Suprapubic skin (tissue), 4 donors: ENCODE measurements around the gene ASB6. TPM values are rescaled to one million over a fixed set of nuclear protein-coding genes. Genes with fewer than 3 reads are reported as not detected.
"Not testable (repeated sequence)": the region's sequence is repeated elsewhere in the genome, so short reads cannot be mapped to it uniquely, and the experiment has no call there.

Experiments
- DNase-seq, 2 donors: peaks; one replicate each; pipeline ENCODE4 v3.0.0-alpha.2; 2019; ENCODE audit warnings: low spot score in 2 of 2
- H3K27ac ChIP-seq: fragments of 200-600 bp; sonication (generic); one replicate; pipeline ENCODE4 v1.5.1; 2019
- H3K27me3 ChIP-seq: fragments of 200-600 bp; sonication (generic); one replicate; pipeline ENCODE4 v1.5.1; 2019
- H3K36me3 ChIP-seq: fragments of 200-600 bp; sonication (generic); one replicate; pipeline ENCODE4 v1.5.1; 2019
- H3K4me1 ChIP-seq: fragments of 200-600 bp; sonication (generic); one replicate; pipeline ENCODE4 v1.5.1; 2019
- H3K4me3 ChIP-seq: fragments of 200-600 bp; sonication (generic); one replicate; pipeline ENCODE4 v1.5.1; 2019; ENCODE audit warnings: mild to moderate bottlenecking
- H3K9me3 ChIP-seq: fragments of 200-600 bp; sonication (generic); one replicate; pipeline ENCODE4 v1.5.1; 2019
- EP300 ChIP-seq: sonication (generic); formaldehyde crosslinking; IDR thresholded peaks from one replicate; pipeline ENCODE4 v1.6.1; 2017; ENCODE audit warnings: antibody characterized with exemption
- POLR2A ChIP-seq, 2 donors: fragments of 450-650 bp; IDR thresholded peaks; one replicate each; pipeline ENCODE4 v1.6.1; 2017; ENCODE audit warnings: antibody characterized with exemption in 2 of 2, mild to moderate bottlenecking in 2 of 2, moderate library complexity in 2 of 2
- POLR2AphosphoS5 ChIP-seq, 3 donors: sonication (generic); formaldehyde crosslinking; IDR thresholded peaks; one replicate each; pipeline ENCODE4 v1.6.1; 2017; ENCODE audit warnings: antibody characterized with exemption in 3 of 3
- WGBS: methylation state at CpG from one replicate; pipeline ENCODE4 v1.1.5; 2018; 5-methylcytosine and 5-hydroxymethylcytosine counted together
- total RNA-seq, 4 donors: library from RNA; depleted of rRNA; stranded (reverse); fragments of >200 nt; gene quantifications; one replicate each; pipeline ENCODE4 v1.1.0, GENCODE V29; 2016
- TF ChIP-seq, protein P1 (sequence below), 2 donors: fragments of 200-600 bp in 1 of 2; fragments of 450-650 bp in 1 of 2; sonication (generic) in 1 of 2; IDR thresholded peaks; one replicate each; pipeline ENCODE4 v1.5.1; 2016 to 2019; ENCODE audit warnings: antibody characterized with exemption in 2 of 2, mild to moderate bottlenecking in 1 of 2, moderate library complexity in 1 of 2

ASB6 gene
- total RNA-seq, 4 donors from 2014 or later = 25.6 to 41.5 (median 37.6) TPM

DNA sequence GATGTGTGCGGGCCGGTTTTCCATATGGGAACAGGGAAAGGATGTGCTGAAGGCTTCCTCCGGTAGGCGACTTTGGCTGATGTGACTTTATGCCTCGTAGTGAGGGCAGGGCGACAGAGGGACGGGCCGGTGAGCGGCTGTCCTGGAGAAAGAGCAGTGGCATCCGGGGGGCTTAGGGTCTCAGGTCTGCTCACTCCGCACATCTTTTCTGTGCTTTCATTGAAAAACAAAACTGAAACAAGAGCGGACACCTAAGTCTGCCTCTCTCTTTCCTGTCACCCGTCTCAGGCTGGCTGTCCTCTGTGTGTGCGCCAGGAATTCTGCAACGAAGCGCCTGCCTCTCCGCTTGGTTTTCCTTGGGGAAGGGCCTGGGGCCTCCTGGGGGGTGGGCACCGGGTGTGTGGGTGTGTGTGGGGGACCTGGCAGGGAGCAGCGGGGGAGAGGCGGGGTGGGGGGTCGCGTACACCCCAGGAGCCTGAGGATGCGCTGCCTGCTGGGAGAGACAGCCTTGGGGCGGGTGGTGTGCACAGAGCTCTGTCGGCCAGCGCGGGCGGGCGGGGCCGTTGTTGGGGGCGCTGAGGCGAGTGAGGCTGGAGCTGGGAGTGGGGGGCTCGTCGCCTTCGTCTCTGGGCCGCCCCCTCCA, 22.9 kb upstream of the ASB6 start:
- peak overlapping the region; percentile 68 for H3K27ac ChIP-seq

DNA sequence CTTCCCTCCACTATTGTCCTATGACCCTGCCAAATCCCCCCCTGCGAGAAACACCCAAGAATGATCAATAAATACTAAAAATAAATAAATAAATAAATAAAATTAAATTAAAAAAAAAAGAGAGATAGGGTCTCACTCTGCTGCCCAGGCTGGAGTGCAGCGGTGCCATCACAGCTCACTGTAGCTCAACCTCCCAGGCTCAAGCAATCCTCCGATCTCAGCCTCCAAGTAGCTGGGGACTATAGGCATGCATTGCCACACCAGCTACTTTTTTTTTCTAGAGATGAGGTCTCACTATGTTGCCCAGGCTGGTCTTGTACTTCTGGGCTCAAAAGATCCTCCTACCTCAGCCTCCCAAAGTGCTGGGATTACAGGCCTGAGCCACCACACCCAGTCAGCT, 20.3 kb upstream of the ASB6 start:
- H3K9me3 ChIP-seq, H3K27ac ChIP-seq, H3K4me3 ChIP-seq, DNase-seq, H3K36me3 ChIP-seq: not testable (repeated sequence)
- 76% methylated on average over 3 of the region's 3 CpGs for WGBS
- Histone ChIP-seq H3K27me3 (peaks cover 14% of the 10 kb centered on the region), H3K4me1 (peaks cover 20% of the 10 kb centered on the region)

More for the DNA sequence above, 22.9 kb upstream of the ASB6 start:
- DNase-seq = no peak
- TF ChIP-seq POLR2A (IDR thresholded peaks at IDR 0.05) (no peak), POLR2AphosphoS5 (IDR thresholded peaks at IDR 0.05) (no peak), EP300 (no peak)
- TF ChIP-seq, protein P1, sequence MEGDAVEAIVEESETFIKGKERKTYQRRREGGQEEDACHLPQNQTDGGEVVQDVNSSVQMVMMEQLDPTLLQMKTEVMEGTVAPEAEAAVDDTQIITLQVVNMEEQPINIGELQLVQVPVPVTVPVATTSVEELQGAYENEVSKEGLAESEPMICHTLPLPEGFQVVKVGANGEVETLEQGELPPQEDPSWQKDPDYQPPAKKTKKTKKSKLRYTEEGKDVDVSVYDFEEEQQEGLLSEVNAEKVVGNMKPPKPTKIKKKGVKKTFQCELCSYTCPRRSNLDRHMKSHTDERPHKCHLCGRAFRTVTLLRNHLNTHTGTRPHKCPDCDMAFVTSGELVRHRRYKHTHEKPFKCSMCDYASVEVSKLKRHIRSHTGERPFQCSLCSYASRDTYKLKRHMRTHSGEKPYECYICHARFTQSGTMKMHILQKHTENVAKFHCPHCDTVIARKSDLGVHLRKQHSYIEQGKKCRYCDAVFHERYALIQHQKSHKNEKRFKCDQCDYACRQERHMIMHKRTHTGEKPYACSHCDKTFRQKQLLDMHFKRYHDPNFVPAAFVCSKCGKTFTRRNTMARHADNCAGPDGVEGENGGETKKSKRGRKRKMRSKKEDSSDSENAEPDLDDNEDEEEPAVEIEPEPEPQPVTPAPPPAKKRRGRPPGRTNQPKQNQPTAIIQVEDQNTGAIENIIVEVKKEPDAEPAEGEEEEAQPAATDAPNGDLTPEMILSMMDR (IDR thresholded peaks at IDR 0.05) = no peak
- H3K9me3 ChIP-seq = no peaks in the 10 kb centered on the region
- H3K4me3 ChIP-seq = peak overlapping the region; percentile 58
- peaks cover 36% of the 10 kb centered on the region for H3K4me1 ChIP-seq
- peaks cover 14% of the 10 kb centered on the region for H3K27me3 ChIP-seq
- WGBS = 43% methylated on average over 12 of the region's 36 CpGs
- H3K36me3 ChIP-seq = no peaks in the 10 kb centered on the region

DNA sequence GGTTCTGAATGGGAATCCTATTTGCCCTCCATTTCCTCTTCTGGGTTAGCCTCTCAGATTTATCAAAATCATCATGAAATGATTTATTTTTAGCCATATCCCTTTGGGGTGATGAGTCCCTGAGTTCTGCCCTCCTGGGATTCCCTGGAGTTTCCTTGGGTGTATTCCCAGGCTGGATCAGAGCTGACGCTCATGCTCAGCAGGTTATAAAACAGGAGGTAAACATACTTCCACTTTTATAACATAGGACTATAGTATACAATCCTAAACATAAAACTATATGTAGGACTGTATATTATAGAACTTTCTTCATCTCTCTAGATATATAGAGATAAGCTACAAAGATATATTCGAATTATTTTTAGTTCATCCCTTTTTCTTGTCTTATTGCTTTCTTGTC, 19.1 kb upstream of the ASB6 start:
- Histone ChIP-seq H3K9me3 (no peaks in the 10 kb centered on the region), H3K4me1 (peaks cover 8% of the 10 kb centered on the region), H3K27ac (no peak overlapping the region), H3K27me3 (peaks cover 10% of the 10 kb centered on the region), H3K36me3 (no peaks in the 10 kb centered on the region), H3K4me3 (no peak overlapping the region)
- TF ChIP-seq, protein P1 (IDR thresholded peaks at IDR 0.05) = no peak
- no peak for TF ChIP-seq POLR2A (IDR thresholded peaks at IDR 0.05)
- TF ChIP-seq POLR2AphosphoS5 (IDR thresholded peaks at IDR 0.05) = no peak
- no peak for TF ChIP-seq EP300
- DNase-seq = no peak
- 55% methylated on average over 2 of the region's 2 CpGs for WGBS

DNA sequence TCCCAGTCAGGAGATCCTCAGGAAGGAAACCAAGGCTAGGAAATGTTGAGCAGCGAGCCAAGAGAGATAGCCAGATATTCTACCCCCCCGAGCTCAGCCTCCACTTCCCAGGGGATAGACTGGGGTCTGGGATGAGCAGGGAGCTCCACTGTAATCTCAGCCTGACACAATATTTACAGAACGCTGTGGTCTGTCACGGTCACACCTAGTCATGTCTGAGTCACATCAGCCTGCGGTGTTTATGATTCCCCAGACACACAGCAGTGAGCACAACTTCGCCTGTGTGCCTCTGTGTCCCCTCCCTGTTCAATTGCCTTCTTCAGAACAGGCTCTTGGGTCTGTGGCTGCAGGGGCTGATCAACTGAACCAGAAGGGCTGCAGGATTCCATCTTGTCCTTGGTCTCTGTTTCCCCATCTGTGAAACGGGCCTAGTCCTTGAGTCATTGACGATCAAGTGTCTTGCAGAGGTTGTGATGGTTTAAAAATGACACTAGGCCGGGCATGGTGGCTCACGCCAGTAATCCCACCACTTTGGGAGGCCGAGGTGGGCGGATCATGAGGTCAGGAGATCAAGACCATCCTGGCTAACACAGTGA, 14.9 kb upstream of the ASB6 start:
- TF ChIP-seq POLR2AphosphoS5 (IDR thresholded peaks at IDR 0.05) (no peak), POLR2A (IDR thresholded peaks at IDR 0.05) (no peak), EP300 (no peak)
- TF ChIP-seq, protein P1 (IDR thresholded peaks at IDR 0.05) = no peak
- DNase-seq = no peak
- Histone ChIP-seq H3K36me3 (no peaks in the 10 kb centered on the region), H3K4me1 (peaks cover 5% of the 10 kb centered on the region), H3K27ac (no peak overlapping the region), H3K4me3 (no peak overlapping the region), H3K27me3 (no peaks in the 10 kb centered on the region), H3K9me3 (no peaks in the 10 kb centered on the region)
- 83% methylated on average over 11 of the region's 12 CpGs for WGBS

DNA sequence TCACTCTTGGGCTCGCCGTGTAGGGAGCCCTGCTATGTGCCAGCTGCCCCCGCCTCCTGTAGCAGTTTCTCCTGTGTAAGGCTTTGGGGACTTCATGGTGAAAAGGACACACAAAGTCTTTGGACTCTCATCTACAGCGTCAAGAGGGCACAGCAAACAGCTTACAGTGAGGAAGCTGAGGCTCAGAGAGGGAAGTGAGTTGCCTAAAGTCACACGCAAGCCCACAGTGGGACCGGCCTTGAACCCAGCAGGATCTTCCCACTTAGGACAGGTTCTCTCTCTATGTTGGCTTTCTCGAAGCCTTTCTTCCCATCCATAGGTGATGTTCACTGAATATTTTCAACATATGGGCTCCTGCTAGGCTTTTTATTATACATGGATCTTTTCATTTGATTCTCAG, 13.7 kb upstream of the ASB6 start:
- no peak overlapping the region for H3K27ac ChIP-seq
- TF ChIP-seq, protein P1 (IDR thresholded peaks at IDR 0.05) = no peak
- TF ChIP-seq POLR2A (IDR thresholded peaks at IDR 0.05) (no peak), EP300 (no peak), POLR2AphosphoS5 (IDR thresholded peaks at IDR 0.05) (no peak)
- 79% methylated on average over 7 of the region's 7 CpGs for WGBS
- H3K36me3 ChIP-seq = no peaks in the 10 kb centered on the region
- no peaks in the 10 kb centered on the region for H3K9me3 ChIP-seq
- no peaks in the 10 kb centered on the region for H3K27me3 ChIP-seq
- no peak for DNase-seq
- H3K4me1 ChIP-seq = peaks cover 8% of the 10 kb centered on the region
- no peak overlapping the region for H3K4me3 ChIP-seq
